ENCODE results near the gene CEP135.

DNA sequence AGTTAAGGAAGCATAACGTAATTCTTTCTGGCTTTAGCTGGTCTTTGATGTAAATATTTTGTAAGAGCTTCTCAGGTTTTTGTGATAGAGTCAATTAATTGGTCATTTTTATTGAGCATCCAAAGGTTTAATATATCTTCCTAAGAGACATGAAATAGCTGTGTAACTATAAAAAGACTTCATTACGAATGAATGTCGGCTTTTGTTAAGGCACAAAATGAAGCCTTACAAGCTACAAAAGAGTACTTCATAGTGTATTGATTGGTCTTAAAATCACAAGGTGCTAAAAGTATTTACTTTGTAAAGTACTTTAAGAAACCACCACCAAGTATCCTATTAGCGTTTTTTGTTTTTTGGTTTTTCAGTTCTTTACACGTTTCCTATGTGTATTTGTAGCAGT is 104.2 kb downstream of the CEP135 start:
- TF ChIP-seq, protein P1, sequence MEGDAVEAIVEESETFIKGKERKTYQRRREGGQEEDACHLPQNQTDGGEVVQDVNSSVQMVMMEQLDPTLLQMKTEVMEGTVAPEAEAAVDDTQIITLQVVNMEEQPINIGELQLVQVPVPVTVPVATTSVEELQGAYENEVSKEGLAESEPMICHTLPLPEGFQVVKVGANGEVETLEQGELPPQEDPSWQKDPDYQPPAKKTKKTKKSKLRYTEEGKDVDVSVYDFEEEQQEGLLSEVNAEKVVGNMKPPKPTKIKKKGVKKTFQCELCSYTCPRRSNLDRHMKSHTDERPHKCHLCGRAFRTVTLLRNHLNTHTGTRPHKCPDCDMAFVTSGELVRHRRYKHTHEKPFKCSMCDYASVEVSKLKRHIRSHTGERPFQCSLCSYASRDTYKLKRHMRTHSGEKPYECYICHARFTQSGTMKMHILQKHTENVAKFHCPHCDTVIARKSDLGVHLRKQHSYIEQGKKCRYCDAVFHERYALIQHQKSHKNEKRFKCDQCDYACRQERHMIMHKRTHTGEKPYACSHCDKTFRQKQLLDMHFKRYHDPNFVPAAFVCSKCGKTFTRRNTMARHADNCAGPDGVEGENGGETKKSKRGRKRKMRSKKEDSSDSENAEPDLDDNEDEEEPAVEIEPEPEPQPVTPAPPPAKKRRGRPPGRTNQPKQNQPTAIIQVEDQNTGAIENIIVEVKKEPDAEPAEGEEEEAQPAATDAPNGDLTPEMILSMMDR (IDR thresholded peaks at IDR 0.05; ENCODE audit: low read length), result no peak
- TF ChIP-seq EZH2phosphoT487 (IDR thresholded peaks at IDR 0.05; ENCODE audit: low read length), result no peak
